GM13976 (cell line): ENCODE data around the gene DCST1.

Experiments used
- DNase-seq: peaks from one replicate; pipeline ENCODE4 v3.0.0; 2012; ENCODE audit warnings: low spot score
- CTCF ChIP-seq: IDR thresholded peaks from 2 replicates; pipeline ENCODE4 v1.5.1; 2012; ENCODE audit warnings: borderline replicate concordance, mild to moderate bottlenecking; ENCODE audit not compliant: insufficient read depth; ENCODE audit errors: extremely low read depth, missing control alignments, control extremely low read depth
- in situ Hi-C: fragments of 300-500 bp; cut with MboI; formaldehyde crosslinking; loops from one replicate; pipeline ENCODE4 v1.12.0; 2022; ENCODE audit warnings: low sequenced_read_pairs, mixed read lengths, inconsistent platforms; ENCODE audit not compliant: unreplicated experiment

DCST1 gene

GRCh38 chr1:155014709-155015508 lies 18.7 kb upstream of the DCST1 start:
- in situ Hi-C loops = no loop called here
- no peak for DNase-seq
- TF ChIP-seq CTCF = no peak

GRCh38 chr1:155015527-155016230 lies 17.9 kb upstream of the DCST1 start:
- in situ Hi-C loops = no loop called here
- TF ChIP-seq CTCF = no peak
- DNase-seq = no peak

GRCh38 chr1:155016231-155016831 lies 17.3 kb upstream of the DCST1 start:
- in situ Hi-C loops = no loop called here
- no peak for TF ChIP-seq CTCF
- no peak for DNase-seq

GRCh38 chr1:155017041-155017945 lies 16.3 kb upstream of the DCST1 start:
- peak; percentile 90 for DNase-seq
- in situ Hi-C loops = no loop called here
- TF ChIP-seq CTCF = peak; percentile 100

GRCh38 chr1:155017946-155018316 lies 15.7 kb upstream of the DCST1 start:
- DNase-seq = peak; percentile 66
- no peak for TF ChIP-seq CTCF
- in situ Hi-C loops = no loop called here
